GM13976 (cell line): ENCODE data around the gene CNN3.

Source experiments
- DNase-seq: peaks from one replicate; pipeline ENCODE4 v3.0.0; 2012; ENCODE audit warnings: low spot score
- CTCF ChIP-seq: IDR thresholded peaks from 2 replicates; pipeline ENCODE4 v1.5.1; 2012; ENCODE audit warnings: borderline replicate concordance, mild to moderate bottlenecking; ENCODE audit not compliant: insufficient read depth; ENCODE audit errors: extremely low read depth, missing control alignments, control extremely low read depth
- in situ Hi-C: fragments of 300-500 bp; cut with MboI; formaldehyde crosslinking; loops from one replicate; pipeline ENCODE4 v1.12.0; 2022; ENCODE audit warnings: low sequenced_read_pairs, mixed read lengths, inconsistent platforms; ENCODE audit not compliant: unreplicated experiment

CNN3 gene

GRCh38 chr1:94926915-94927404 is at the start of gene CNN3:
CNN3 (minus strand) TSS chr1:94927110; CDS start chr1:94926894, 216 bp downstream.
- TF ChIP-seq CTCF = no peak
- in situ Hi-C loops = no loop called here
- DNase-seq = peak; percentile 89

- DNase-seq = no peak
- in situ Hi-C loops = no loop called here
- TF ChIP-seq CTCF = no peak
Observed at GRCh38 chr1:94974824-94975223, 47.9 kb upstream of the CNN3 start.

- in situ Hi-C loops = no loop called here
- no peak for DNase-seq
- TF ChIP-seq CTCF = no peak
Observed at GRCh38 chr1:94974241-94974640, 47.3 kb upstream of the CNN3 start.

- no peak for DNase-seq
- no peak for TF ChIP-seq CTCF
- in situ Hi-C loops = no loop called here
Observed at GRCh38 chr1:94973309-94973922, 46.5 kb upstream of the CNN3 start.

- TF ChIP-seq CTCF = no peak
- in situ Hi-C loops = no loop called here
- DNase-seq = no peak
Observed at GRCh38 chr1:94971491-94971924, 44.6 kb upstream of the CNN3 start.

DNA sequence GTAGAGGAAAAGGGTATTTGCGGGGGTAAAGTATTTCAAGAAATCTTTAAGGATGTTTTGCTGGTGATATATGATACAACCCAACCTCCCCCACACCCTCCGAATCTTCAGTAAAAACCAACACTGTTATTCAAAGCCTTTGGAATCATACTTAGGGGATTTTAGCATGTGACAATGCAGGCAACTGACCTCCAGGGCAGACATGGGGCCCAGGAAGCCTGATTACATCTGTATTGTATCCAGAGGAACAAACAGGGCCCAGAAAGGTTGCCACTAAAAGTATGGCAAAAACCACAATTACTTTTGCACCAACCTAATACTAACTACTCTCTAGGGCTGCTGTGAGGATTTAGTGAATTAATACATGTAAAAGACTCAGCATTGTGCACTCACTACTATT is 43.9 kb upstream of the CNN3 start:
- TF ChIP-seq CTCF = no peak

More for the DNA sequence above, 43.9 kb upstream of the CNN3 start:
- no peak for DNase-seq
- in situ Hi-C loops = no loop called here
